HCT116 (cell line): ENCODE data around the gene NACAD. TPM values are rescaled to one million over a fixed set of nuclear protein-coding genes. Genes with fewer than 3 reads are reported as not detected.
A peak's percentile ranks its signal among the peaks of the same experiment; 100 is the strongest.

Experiments
- ATAC-seq: fragments of 200-7000 bp; cut with Tn5 transposase; 2 replicates; pipeline ENCODE4 v1.9.1; 2020; ENCODE audit warnings: mild to moderate bottlenecking, moderate library complexity
- BruUV-seq: library from RNA; stranded (reverse); fragments of 400-500 nt; replicated peaks from 2 replicates; lab custom pipeline; 2021; lab: Mats Ljungman, UMichigan
- CTCF ChIA-PET: fragments of 300-600 bp; sonication (Branson Sonifier 250); formaldehyde crosslinking; loops from one replicate; lab custom pipeline; 2021; ENCODE audit warnings: antibody characterized with exemption; lab: Charles Lee
- POLR2A ChIA-PET: fragments of 300-600, 350-600 bp; sonication (Branson Sonifier 250); formaldehyde crosslinking; loops from one replicate; lab custom pipeline; 2021; ENCODE audit warnings: antibody characterized with exemption; lab: Charles Lee
- RAD21 ChIA-PET, 2 experiments: fragments of 300-600 bp; sonication (Branson Sonifier 250); formaldehyde crosslinking; loops; one replicate each; lab custom pipeline; 2023; ENCODE audit warnings: low total read pairs in 2 of 2; ENCODE audit not compliant: uncharacterized antibody in 2 of 2, unreplicated experiment in 2 of 2, low non-redundant PET in 1 of 2; lab: Charles Lee
- DNase-seq: peaks from one replicate; pipeline ENCODE4 v3.0.0-alpha.2; 2010; ENCODE audit warnings: low read depth, low spot score
- H2AFZ ChIP-seq: fragments of 200-600 bp; shearing (Covaris generic), sonication (generic); 2 replicates; pipeline ENCODE4 v1.6.1; 2017; ENCODE audit warnings: low read depth, mixed run types, mixed read lengths, antibody characterized with exemption, low read length; ENCODE audit not compliant: poor library complexity, severe bottlenecking
- H3K27ac ChIP-seq: 2 replicates; pipeline ENCODE4 v1.5.1; 2012; ENCODE audit warnings: low read depth, low read length
- H3K27me3 ChIP-seq: fragments of 200-600 bp; sonication (generic); 2 replicates; pipeline ENCODE4 v1.6.1; 2016; ENCODE audit warnings: mixed run types, low read length, mixed read lengths; ENCODE audit not compliant: insufficient read depth
- H3K36me3 ChIP-seq, 2 experiments: fragments of 200-500 bp in 1 of 2; fragments of 200-600 bp in 1 of 2; sonication (Bioruptor generic) in 1 of 2; sonication (generic) in 1 of 2; 2 replicates each; pipeline versions ENCODE4 v1.5.1 to v1.6.1; 2014 to 2016; ENCODE audit warnings: low read length in 2 of 2, inconsistent platforms in 1 of 2, mixed read lengths in 1 of 2, mixed run types in 1 of 2; ENCODE audit not compliant: insufficient read depth in 2 of 2, control insufficient read depth in 1 of 2
- H3K4me1 ChIP-seq, 2 experiments: fragments of 200-600 bp in 1 of 2; sonication (generic) in 1 of 2; 2 replicates each; pipeline versions ENCODE4 v1.5.1 to v1.6.1; 2012 to 2017; ENCODE audit warnings: low read length in 2 of 2, inconsistent platforms in 1 of 2, mild to moderate bottlenecking in 1 of 2, mixed read lengths in 1 of 2, mixed run types in 1 of 2, moderate library complexity in 1 of 2; ENCODE audit not compliant: insufficient read depth in 2 of 2, control insufficient read depth in 1 of 2
- H3K4me2 ChIP-seq: fragments of 200-600 bp; sonication (generic); 2 replicates; pipeline ENCODE4 v1.6.1; 2017; ENCODE audit warnings: mixed run types, low read length, mixed read lengths
- H3K4me3 ChIP-seq, 2 experiments: fragments of 200-600 bp in 1 of 2; sonication (generic) in 1 of 2; replicated peaks in 1 of 2; 2 replicates each; pipeline ENCODE4 v1.5.1; 2011 to 2016; ENCODE audit warnings: low read length in 2 of 2, control low read depth in 1 of 2, low read depth in 1 of 2, mild to moderate bottlenecking in 1 of 2, mixed read lengths in 1 of 2, mixed run types in 1 of 2
- H3K79me2 ChIP-seq: fragments of 200-600 bp; sonication (generic); 2 replicates; pipeline ENCODE4 v1.6.1; 2017; ENCODE audit warnings: mild to moderate bottlenecking, mixed run types, low read length, moderate library complexity, mixed read lengths; ENCODE audit not compliant: insufficient read depth
- H3K9ac ChIP-seq: fragments of 200-600 bp; sonication (generic); 2 replicates; pipeline ENCODE4 v1.6.1; 2016; ENCODE audit warnings: low read length, mixed read lengths
- H3K9me2 ChIP-seq: fragments of 200-600 bp; sonication (generic), shearing (Covaris generic); 2 replicates; pipeline ENCODE4 v1.6.1; 2017; ENCODE audit warnings: mixed run types, mild to moderate bottlenecking, moderate library complexity; ENCODE audit not compliant: insufficient read depth
- H3K9me3 ChIP-seq, 2 experiments: fragments of 200-500 bp in 1 of 2; fragments of 200-600 bp in 1 of 2; sonication (Bioruptor generic) in 1 of 2; sonication (generic) in 1 of 2; 2 replicates each; pipeline ENCODE4 v1.6.1; 2014 to 2017; ENCODE audit warnings: low read length in 2 of 2, mixed read lengths in 2 of 2, inconsistent platforms in 1 of 2, low read depth in 1 of 2, mild to moderate bottlenecking in 1 of 2, mixed run types in 1 of 2, moderate library complexity in 1 of 2; ENCODE audit not compliant: control insufficient read depth in 1 of 2, insufficient read depth in 1 of 2
- H4K20me1 ChIP-seq: fragments of 200-600 bp; sonication (generic), shearing (Covaris generic); 2 replicates; pipeline ENCODE4 v1.6.1; 2017; ENCODE audit warnings: mixed run types, mild to moderate bottlenecking, moderate library complexity; ENCODE audit not compliant: insufficient read depth
- CBX3 ChIP-seq: IDR thresholded peaks from 2 replicates; pipeline ENCODE4 v1.6.1; 2012; ENCODE audit warnings: low read depth
- CEBPB ChIP-seq: IDR thresholded peaks from 2 replicates; pipeline ENCODE4 v1.6.1; 2012; ENCODE audit warnings: low read depth
- EGR1 ChIP-seq: IDR thresholded peaks from 2 replicates; pipeline ENCODE4 v1.6.1; 2012; ENCODE audit warnings: low read depth
- EZH2 ChIP-seq: fragments of 200-600 bp; sonication (generic); IDR thresholded peaks from 2 replicates; pipeline ENCODE4 v1.6.1; 2017; ENCODE audit warnings: antibody characterized with exemption, mixed run types
- FOSL1 ChIP-seq: IDR thresholded peaks from 2 replicates; pipeline ENCODE4 v1.6.1; 2012; ENCODE audit warnings: low read depth
- POLR2A ChIP-seq: IDR thresholded peaks from 2 replicates; pipeline ENCODE4 v1.7.0; 2011; ENCODE audit warnings: borderline replicate concordance; ENCODE audit not compliant: insufficient read depth, insufficient read length; ENCODE audit errors: extremely low read depth
- SIN3A ChIP-seq: IDR thresholded peaks from 2 replicates; pipeline ENCODE4 v1.6.1; 2012; ENCODE audit warnings: low read depth
- SRF ChIP-seq: IDR thresholded peaks from 2 replicates; pipeline ENCODE4 v1.6.1; 2012; ENCODE audit warnings: low read depth
- TCF7L2 ChIP-seq: IDR thresholded peaks from 2 replicates; pipeline ENCODE4 v1.7.0; 2011; ENCODE audit warnings: borderline replicate concordance, inconsistent platforms; ENCODE audit not compliant: insufficient read depth, insufficient read length; ENCODE audit errors: extremely low read depth
- ZBTB33 ChIP-seq: IDR thresholded peaks from 2 replicates; pipeline ENCODE4 v1.6.1; 2011; ENCODE audit warnings: mild to moderate bottlenecking, low read length, moderate library complexity; ENCODE audit not compliant: insufficient replicate concordance; ENCODE audit errors: extremely low read depth
- intact Hi-C: fragments of 100-400 bp; cut with micrococcal nuclease; formaldehyde crosslinking; loops from 2 replicates; pipeline ENCODE4 v1.10.0; 2022
- total RNA-seq: library from RNA; stranded (reverse); gene quantifications from one replicate; pipeline ENCODE4 v1.2.1, GENCODE V29; 2021; ENCODE audit not compliant: unreplicated experiment
- TF ChIP-seq, protein P1 (sequence below), 3 experiments: fragments of 200-600 bp in 1 of 3; sonication (generic) in 1 of 3; IDR thresholded peaks in 2 of 3; conservative IDR thresholded peaks in 1 of 3; 2 replicates each; pipeline ENCODE4 v1.5.1; 2012 to 2017; ENCODE audit warnings: low read depth in 2 of 3, low read length in 2 of 3, antibody characterized with exemption in 1 of 3, borderline replicate concordance in 1 of 3, control low read depth in 1 of 3, mild to moderate bottlenecking in 1 of 3, mixed read lengths in 1 of 3, mixed run types in 1 of 3, moderate library complexity in 1 of 3; ENCODE audit not compliant: insufficient read depth in 1 of 3

The NACAD gene
- total RNA-seq, 1 experiment from 2014 or later, result 0.05 TPM

- peaks cover 16% of the 10 kb centered on the region; the same call in 1 of the 2 replicates for H3K79me2 ChIP-seq
- H3K9me3 ChIP-seq, result 0 out of 4 replicates have a peak, but pooled peaks cover 0 to 3% of the 10 kb centered on the region in 2 experiments
- CTCF ChIA-PET, result no interaction called here
- H3K4me2 ChIP-seq, result no peak overlapping the region
- peaks cover 36 to 43% of the 10 kb centered on the region in 2 experiments; a peak in 3 of 4 replicates for H3K36me3 ChIP-seq
- DNase-seq, result no peak
- ATAC-seq, result peak; percentile 68
- no peak overlapping the region for H3K9ac ChIP-seq
- no peak overlapping the region for H2AFZ ChIP-seq
- H3K27me3 ChIP-seq, result no peaks in the 10 kb centered on the region
- no peak overlapping the region for H3K27ac ChIP-seq
- TF ChIP-seq CBX3 (no peak), FOSL1 (no peak), POLR2A (no peak)
- RAD21 ChIA-PET, result no interaction called here
- H3K4me1 ChIP-seq, result no peaks in the 10 kb centered on the region
- H4K20me1 ChIP-seq, result no peaks in the 10 kb centered on the region
- no peaks in the 10 kb centered on the region for H3K9me2 ChIP-seq
- no peak overlapping the region for H3K4me3 ChIP-seq
- intact Hi-C loops, result no loop called here
- POLR2A ChIA-PET, result no interaction called here
- BruUV-seq, result no TSS peak
Measured at GRCh38 chr7:45098983-45099839, 10.4 kb upstream of the NACAD start.

GRCh38 chr7:45092931-45093235 is 4.1 kb upstream of the NACAD start:
- no TSS peak for BruUV-seq
- ATAC-seq (peak; percentile 46), DNase-seq (no peak)
- Histone ChIP-seq H3K27me3 (no peaks in the 10 kb centered on the region), H3K4me1 (peaks cover 8 to 14% of the 10 kb centered on the region in 2 experiments), H3K27ac (no peak overlapping the region), H3K4me3 (no peak overlapping the region), H3K4me2 (peak overlapping the region; percentile 49), H3K79me2 (no peaks in the 10 kb centered on the region), H3K9me2 (no peaks in the 10 kb centered on the region), H3K9me3 (0 out of 4 replicates have a peak, but pooled peaks cover 0 to 3% of the 10 kb centered on the region in 2 experiments), H3K36me3 (no peaks in the 10 kb centered on the region), H3K9ac (no peak overlapping the region), H2AFZ (peak overlapping the region; percentile 19), H4K20me1 (no peaks in the 10 kb centered on the region)
- ChIA-PET CTCF (no interaction called here), RAD21 (no interaction called here), POLR2A (interaction anchor here (1.5 kb wide), 1 partner anchor 18 kb away, joined by 3 read pairs; no protein-coding TSS in a partner anchor)
- intact Hi-C loops, result no loop called here
- TF ChIP-seq CBX3 (no peak), TCF7L2 (no peak), ZBTB33 (no peak), SRF (no peak), CEBPB (no peak), EZH2 (no peak), FOSL1 (no peak), EGR1 (no peak), SIN3A (no peak)
- TF ChIP-seq, protein P1, sequence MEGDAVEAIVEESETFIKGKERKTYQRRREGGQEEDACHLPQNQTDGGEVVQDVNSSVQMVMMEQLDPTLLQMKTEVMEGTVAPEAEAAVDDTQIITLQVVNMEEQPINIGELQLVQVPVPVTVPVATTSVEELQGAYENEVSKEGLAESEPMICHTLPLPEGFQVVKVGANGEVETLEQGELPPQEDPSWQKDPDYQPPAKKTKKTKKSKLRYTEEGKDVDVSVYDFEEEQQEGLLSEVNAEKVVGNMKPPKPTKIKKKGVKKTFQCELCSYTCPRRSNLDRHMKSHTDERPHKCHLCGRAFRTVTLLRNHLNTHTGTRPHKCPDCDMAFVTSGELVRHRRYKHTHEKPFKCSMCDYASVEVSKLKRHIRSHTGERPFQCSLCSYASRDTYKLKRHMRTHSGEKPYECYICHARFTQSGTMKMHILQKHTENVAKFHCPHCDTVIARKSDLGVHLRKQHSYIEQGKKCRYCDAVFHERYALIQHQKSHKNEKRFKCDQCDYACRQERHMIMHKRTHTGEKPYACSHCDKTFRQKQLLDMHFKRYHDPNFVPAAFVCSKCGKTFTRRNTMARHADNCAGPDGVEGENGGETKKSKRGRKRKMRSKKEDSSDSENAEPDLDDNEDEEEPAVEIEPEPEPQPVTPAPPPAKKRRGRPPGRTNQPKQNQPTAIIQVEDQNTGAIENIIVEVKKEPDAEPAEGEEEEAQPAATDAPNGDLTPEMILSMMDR (IDR thresholded peaks at IDR 0.05 in 2 of 3, conservative IDR thresholded peaks at IDR 0.05 in 1 of 3; ENCODE audit: borderline replicate concordance in 1 of 3, insufficient read depth in 1 of 3, low read depth in 2 of 3, low read length in 2 of 3), result no peak
